NT2/D1 (cell line): Measurements from ENCODE around the gene SCAPER.

Experiments
- DNase-seq: peaks from one replicate; pipeline ENCODE4 v3.0.0-alpha.2; 2011; ENCODE audit warnings: low read depth, low spot score
- H3K27me3 ChIP-seq: 2 replicates; pipeline ENCODE4 v1.6.0; 2011; ENCODE audit warnings: mild to moderate bottlenecking; ENCODE audit not compliant: insufficient read length, insufficient read depth
- H3K36me3 ChIP-seq: 2 replicates; pipeline ENCODE4 v1.6.1; 2011; ENCODE audit warnings: mild to moderate bottlenecking, low read length, mixed read lengths; ENCODE audit not compliant: insufficient read depth, insufficient read length
- H3K4me1 ChIP-seq: 2 replicates; pipeline ENCODE4 v1.5.1; 2011; ENCODE audit not compliant: insufficient read depth, insufficient read length
- H3K4me3 ChIP-seq: 2 replicates; pipeline ENCODE4 v1.5.1; 2011; ENCODE audit warnings: low read depth; ENCODE audit not compliant: insufficient read length
- H3K9ac ChIP-seq: 2 replicates; pipeline ENCODE4 v1.6.0; 2011; ENCODE audit warnings: low read depth; ENCODE audit not compliant: insufficient read length
- H3K9me3 ChIP-seq: 2 replicates; pipeline ENCODE4 v1.5.1; 2011; ENCODE audit warnings: mild to moderate bottlenecking, low read length; ENCODE audit not compliant: insufficient read depth
- SUZ12 ChIP-seq: IDR thresholded peaks from 2 replicates; pipeline ENCODE4 v1.6.1; 2011; ENCODE audit not compliant: insufficient read length, insufficient read depth; ENCODE audit errors: extremely low read depth
- YY1 ChIP-seq: IDR thresholded peaks from 2 replicates; pipeline ENCODE4 v1.6.1; 2011; ENCODE audit not compliant: insufficient read length, insufficient read depth
- ZNF274 ChIP-seq: IDR thresholded peaks from 2 replicates; pipeline ENCODE4 v1.6.1; 2011; ENCODE audit warnings: mild to moderate bottlenecking, low read depth, low read length

The SCAPER gene

DNA sequence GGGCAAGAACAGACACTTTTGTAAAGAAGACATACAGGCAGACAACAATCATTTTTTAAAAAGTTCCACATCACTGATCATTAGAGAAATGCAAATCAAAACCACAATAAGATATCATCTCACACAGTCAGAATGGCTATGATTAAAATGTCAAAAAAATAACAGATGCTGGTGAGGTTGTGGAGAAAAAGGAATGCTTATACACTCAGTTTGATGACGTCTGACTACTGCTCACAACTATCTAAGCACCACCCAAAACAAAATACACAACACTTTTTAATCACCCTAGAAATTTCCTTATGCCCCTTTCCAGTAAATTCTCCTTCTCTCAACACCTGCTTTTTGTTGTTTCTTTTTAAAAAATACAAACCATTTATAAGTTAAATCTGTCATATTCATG is 339.8 kb downstream of the SCAPER start:
- H3K9ac ChIP-seq: no peak overlapping the region
- no peaks in the 10 kb centered on the region for H3K4me1 ChIP-seq
- H3K27me3 ChIP-seq: no peaks in the 10 kb centered on the region
- H3K9me3 ChIP-seq: no peaks in the 10 kb centered on the region
- TF ChIP-seq SUZ12: no peak
- no peak for TF ChIP-seq YY1
- no peaks in the 10 kb centered on the region for H3K36me3 ChIP-seq
- H3K4me3 ChIP-seq: no peak overlapping the region
- DNase-seq: no peak

- no peaks in the 10 kb centered on the region for H3K36me3 ChIP-seq
- TF ChIP-seq YY1 (no peak), ZNF274 (no peak), SUZ12 (no peak)
- H3K9me3 ChIP-seq: no peaks in the 10 kb centered on the region
- no peak overlapping the region for H3K4me3 ChIP-seq
- DNase-seq: no peak
- H3K4me1 ChIP-seq: no peaks in the 10 kb centered on the region
- H3K9ac ChIP-seq: no peak overlapping the region
- no peaks in the 10 kb centered on the region for H3K27me3 ChIP-seq
These were observed 349.9 kb downstream of the SCAPER start for GRCh38 chr15:76555247-76555646.

- no peak for DNase-seq
- Histone ChIP-seq H3K27me3 (no peaks in the 10 kb centered on the region), H3K36me3 (no peaks in the 10 kb centered on the region), H3K9me3 (no peaks in the 10 kb centered on the region), H3K9ac (no peak overlapping the region), H3K4me1 (no peaks in the 10 kb centered on the region), H3K4me3 (no peak overlapping the region)
- no peak for TF ChIP-seq SUZ12
- TF ChIP-seq YY1: no peak
- no peak for TF ChIP-seq ZNF274
These were observed 351.6 kb downstream of the SCAPER start for GRCh38 chr15:76553564-76553963.

DNA sequence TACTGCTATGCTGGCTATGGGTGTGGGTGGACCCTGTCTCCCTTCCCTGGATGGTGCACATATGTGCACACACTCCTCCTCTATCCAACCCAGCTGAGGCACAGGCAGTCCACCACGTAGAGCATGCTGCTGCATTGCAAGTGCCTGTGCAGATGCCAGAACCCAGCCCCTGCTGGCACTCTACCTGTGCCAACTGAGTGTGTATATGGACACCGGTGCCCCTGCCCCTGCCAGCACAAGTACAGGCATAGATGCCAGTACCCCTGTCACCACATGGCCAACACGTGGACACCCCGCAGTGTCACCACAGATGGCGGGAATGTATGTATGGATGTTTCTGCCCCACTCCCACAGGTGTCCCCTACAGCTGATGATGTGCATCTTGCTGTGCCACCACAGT is 352.0 kb downstream of the SCAPER start:
- no peak for DNase-seq
- no peak overlapping the region for H3K4me3 ChIP-seq
- no peaks in the 10 kb centered on the region for H3K36me3 ChIP-seq
- H3K4me1 ChIP-seq: no peaks in the 10 kb centered on the region
- TF ChIP-seq ZNF274: no peak
- TF ChIP-seq YY1: no peak
- H3K9ac ChIP-seq: no peak overlapping the region
- no peaks in the 10 kb centered on the region for H3K9me3 ChIP-seq
- no peaks in the 10 kb centered on the region for H3K27me3 ChIP-seq

- Histone ChIP-seq H3K27me3 (no peaks in the 10 kb centered on the region), H3K9ac (no peak overlapping the region), H3K9me3 (no peaks in the 10 kb centered on the region), H3K4me3 (no peak overlapping the region), H3K36me3 (no peaks in the 10 kb centered on the region), H3K4me1 (no peaks in the 10 kb centered on the region)
- TF ChIP-seq SUZ12 (no peak), YY1 (no peak), ZNF274 (no peak)
- no peak for DNase-seq
These were observed 358.3 kb downstream of the SCAPER start for GRCh38 chr15:76546805-76547204.

GRCh38 chr15:76533995-76534394 is 371.1 kb downstream of the SCAPER start:
- Histone ChIP-seq H3K9ac (no peak overlapping the region), H3K9me3 (no peaks in the 10 kb centered on the region), H3K27me3 (no peaks in the 10 kb centered on the region), H3K4me3 (no peak overlapping the region), H3K4me1 (no peaks in the 10 kb centered on the region), H3K36me3 (no peaks in the 10 kb centered on the region)
- DNase-seq: no peak
- no peak for TF ChIP-seq YY1

GRCh38 chr15:76533060-76533820 is 371.9 kb downstream of the SCAPER start:
- Histone ChIP-seq H3K27me3 (no peaks in the 10 kb centered on the region), H3K9ac (no peak overlapping the region), H3K4me1 (no peaks in the 10 kb centered on the region), H3K4me3 (no peak overlapping the region), H3K9me3 (no peaks in the 10 kb centered on the region), H3K36me3 (no peaks in the 10 kb centered on the region)
- TF ChIP-seq SUZ12: no peak
- no peak for DNase-seq

GRCh38 chr15:76529911-76530310 is 375.2 kb downstream of the SCAPER start:
- H3K4me3 ChIP-seq: no peak overlapping the region

More at GRCh38 chr15:76529911-76530310, 375.2 kb downstream of the SCAPER start:
- no peak overlapping the region for H3K9ac ChIP-seq
- no peak for DNase-seq
- no peaks in the 10 kb centered on the region for H3K27me3 ChIP-seq
- H3K4me1 ChIP-seq: no peaks in the 10 kb centered on the region
- no peaks in the 10 kb centered on the region for H3K9me3 ChIP-seq
- no peak for TF ChIP-seq SUZ12
- TF ChIP-seq YY1: no peak
- no peak for TF ChIP-seq ZNF274
- no peaks in the 10 kb centered on the region for H3K36me3 ChIP-seq
